ENCODE data around the gene ZBTB49.

GRCh38 chr4:4330794-4331193 lies 40.7 kb downstream of the ZBTB49 start:
- TF ChIP-seq CTCF (IDR thresholded peaks at IDR 0.05) (no peak), POLR2AphosphoS5 (IDR thresholded peaks at IDR 0.05) (no peak), POLR2A (IDR thresholded peaks at IDR 0.05) (no peak)

Measured in gastroesophageal sphincter (tissue), 3 donors.